Cardiac septum (tissue), 1 donor: Measurements from ENCODE around the gene KATNB1. TPM values are rescaled to one million over a fixed set of nuclear protein-coding genes. Genes with fewer than 3 reads are reported as not detected.

Experiments
- DNase-seq: peaks from one replicate; pipeline ENCODE4 v3.0.0-alpha.2; 2020; ENCODE audit warnings: low spot score
- intact Hi-C: fragments of 100-400 bp; cut with DNase I; formaldehyde crosslinking; loops from one replicate; pipeline ENCODE4 v1.14.0; 2022
- microRNA-seq: library from miRNA; unstranded; fragments of <30 nt; microRNA quantifications from one replicate; pipeline ENCODE4 v1.2.0, GENCODE V29; 2020
- total RNA-seq: library from RNA; stranded (reverse); fragmentation: NEBNext Ultra II Directional; extraction: Animal tissue kit (Norgen Biotek cat#: 25700); gene quantifications from one replicate; pipeline ENCODE4 v1.2.1, GENCODE V29; 2021
- donor health status: DM: no; HTN: no; CAD: no.

Gene KATNB1
- total RNA-seq, 1 donor from 2014 or later = 8.9 TPM

GRCh38 chr16:57798267-57798810 lies 62.8 kb downstream of the KATNB1 start:
- intact Hi-C loops = no loop called here
- no peak for DNase-seq

- intact Hi-C loops = no loop called here
Observed at GRCh38 chr16:57798953-57799599, 63.5 kb downstream of the KATNB1 start.

GRCh38 chr16:57799600-57800199 lies 64.1 kb downstream of the KATNB1 start:
- no peak for DNase-seq
- intact Hi-C loops = loop anchor here (2.0 to 10.0 kb wide), 4 partner anchors 13 to 185 kb away; no protein-coding TSS in a partner anchor

More at GRCh38 chr16:57798953-57799599, 63.5 kb downstream of the KATNB1 start:
- DNase-seq = no peak

GRCh38 chr16:57800200-57801097 lies 64.9 kb downstream of the KATNB1 start:
- no peak for DNase-seq
- intact Hi-C loops = loop anchor here (2.0 to 10.0 kb wide), 4 partner anchors 14 to 184 kb away; no protein-coding TSS in a partner anchor

GRCh38 chr16:57801098-57801808 lies 65.7 kb downstream of the KATNB1 start:
- intact Hi-C loops = loop anchor here (2.0 to 10.0 kb wide), 4 partner anchors 14 to 184 kb away; no protein-coding TSS in a partner anchor
- DNase-seq = no peak

- intact Hi-C loops = loop anchor here (2.0 to 10.0 kb wide), 4 partner anchors 15 to 183 kb away; no protein-coding TSS in a partner anchor
- DNase-seq = no peak
Observed at GRCh38 chr16:57801809-57802340, 66.3 kb downstream of the KATNB1 start.

GRCh38 chr16:57802341-57803133 lies 67.0 kb downstream of the KATNB1 start, which contains the start of gene KIFC3:
TSS of gene KIFC3 (minus strand) at chr16:57802491. CDS start at chr16:57798243, 4,248 bp downstream.
- peak; percentile 92 for DNase-seq
- intact Hi-C loops = loop anchor here (1.0 to 10.0 kb wide), 3 partner anchors 27 to 182 kb away; no protein-coding TSS in a partner anchor

- intact Hi-C loops = loop anchor here (1.0 to 10.0 kb wide), 3 partner anchors 26 to 181 kb away; no protein-coding TSS in a partner anchor
- DNase-seq = peak; percentile 87
Observed at GRCh38 chr16:57803134-57803990, 67.8 kb downstream of the KATNB1 start.

- DNase-seq = no peak
- intact Hi-C loops = loop anchor here (5.0 to 10.0 kb wide), 2 partner anchors 47 to 181 kb away; no protein-coding TSS in a partner anchor
Observed at GRCh38 chr16:57804111-57804837, 68.7 kb downstream of the KATNB1 start.

GRCh38 chr16:57805176-57805575 lies 69.6 kb downstream of the KATNB1 start:
- no peak for DNase-seq
- intact Hi-C loops = loop anchor here (10.0 kb wide), 1 partner anchor 180 kb away; no protein-coding TSS in a partner anchor

Small RNA genes within 50 kb of the gene (microRNA-seq; reads per million reads assigned to microRNA genes)
- gene MIR6772 = not detected

Other genes starting within 250 kb of the KATNB1 start
- 11.5 TPM for gene DOK4, start 249.3 kb upstream of the KATNB1 start, total RNA-seq
- gene CCDC102A, start 199.2 kb upstream of the KATNB1 start, total RNA-seq = 5.5 TPM
- gene ADGRG5, start 193.1 kb upstream of the KATNB1 start, total RNA-seq = 0.35 TPM
- gene ADGRG1, start 107.1 kb upstream of the KATNB1 start, total RNA-seq = 15.9 TPM
- gene ADGRG3, start 67.5 kb upstream of the KATNB1 start, total RNA-seq = 1.0 TPM
- not detected for gene DRC7, start 41.0 kb upstream of the KATNB1 start, total RNA-seq
- 70.1 TPM for gene KIFC3, start 66.7 kb downstream of the KATNB1 start, total RNA-seq
- gene CNGB1, start 235.4 kb downstream of the KATNB1 start, total RNA-seq = not detected